Neural cell (in vitro differentiated cells): Measurements from ENCODE around the gene C4B. TPM values are rescaled to one million over a fixed set of nuclear protein-coding genes. Genes with fewer than 3 reads are reported as not detected.

ENCODE experiments used
- H2AFZ ChIP-seq: fragments of 200-600, 300-800 bp; sonication (generic), shearing (Covaris generic); 2 replicates; pipeline ENCODE4 v1.6.0; 2014; ENCODE audit warnings: low read depth, mild to moderate bottlenecking, antibody characterized with exemption, low read length, moderate library complexity
- H3F3A ChIP-seq: fragments of 200-600 bp; shearing (Covaris generic); 2 replicates; pipeline ENCODE4 v1.6.1; 2016; ENCODE audit warnings: mild to moderate bottlenecking, moderate library complexity, mixed read lengths, antibody characterized with exemption, low read length; ENCODE audit not compliant: insufficient read depth, poor library complexity, severe bottlenecking
- H3K27ac ChIP-seq: fragments of 200-600, 300-800 bp; sonication (generic), shearing (Covaris generic); 2 replicates; pipeline ENCODE4 v1.5.1; 2014; ENCODE audit warnings: mild to moderate bottlenecking, low read length, moderate library complexity
- H3K27me3 ChIP-seq: fragments of 300-800, 200-600 bp; sonication (generic), shearing (Covaris generic); 2 replicates; pipeline ENCODE4 v1.6.0; 2014; ENCODE audit warnings: mild to moderate bottlenecking, low read depth, low read length, moderate library complexity; ENCODE audit not compliant: insufficient read depth
- H3K36me3 ChIP-seq: fragments of 300-800, 200-600 bp; sonication (generic), shearing (Covaris generic); 2 replicates; pipeline ENCODE4 v1.5.1; 2014; ENCODE audit warnings: mild to moderate bottlenecking, antibody characterized with exemption, low read length, moderate library complexity; ENCODE audit not compliant: insufficient read depth
- H3K4me2 ChIP-seq: fragments of 300-800, 200-600 bp; sonication (generic), shearing (Covaris generic); 2 replicates; pipeline ENCODE4 v1.6.0; 2014; ENCODE audit warnings: mild to moderate bottlenecking, low read length
- H3K4me3 ChIP-seq: fragments of 300-800, 200-600 bp; sonication (generic), shearing (Covaris generic); 2 replicates; pipeline ENCODE4 v1.5.1; 2014; ENCODE audit warnings: mild to moderate bottlenecking, low read length, moderate library complexity
- H3K79me2 ChIP-seq: fragments of 200-600 bp; shearing (Covaris generic); replicated peaks from 2 replicates; pipeline ENCODE4 v1.6.0; 2014; ENCODE audit warnings: mild to moderate bottlenecking, low read length, moderate library complexity; ENCODE audit not compliant: insufficient read depth
- H3K9ac ChIP-seq: fragments of 300-800, 200-600 bp; sonication (generic), shearing (Covaris generic); 2 replicates; pipeline ENCODE4 v1.6.1; 2016; ENCODE audit warnings: mild to moderate bottlenecking, low read length, mixed read lengths
- H3K9me2 ChIP-seq: fragments of 200-600 bp; shearing (Covaris generic); 2 replicates; pipeline ENCODE4 v1.6.1; 2016; ENCODE audit warnings: mild to moderate bottlenecking, low read length, mixed read lengths; ENCODE audit not compliant: insufficient read depth
- H3K9me3 ChIP-seq: fragments of 200-600, 300-800 bp; sonication (generic), shearing (Covaris generic); 2 replicates; pipeline ENCODE4 v1.6.1; 2016; ENCODE audit warnings: mild to moderate bottlenecking, mixed run types, low read length, moderate library complexity, mixed read lengths
- H4K20me1 ChIP-seq: fragments of 200-600 bp; shearing (Covaris generic); 2 replicates; pipeline ENCODE4 v1.6.1; 2016; ENCODE audit warnings: mild to moderate bottlenecking, mixed run types; ENCODE audit not compliant: insufficient read depth
- EP300 ChIP-seq: fragments of 450-650 bp; conservative IDR thresholded peaks from 2 replicates; pipeline ENCODE4 v1.6.1; 2014; ENCODE audit warnings: antibody characterized with exemption, mild to moderate bottlenecking, moderate library complexity; ENCODE audit not compliant: poor library complexity, severe bottlenecking
- EZH2 ChIP-seq: fragments of 200-600, 300-800 bp; shearing (Covaris generic), sonication (generic); IDR thresholded peaks from 2 replicates; pipeline ENCODE4 v1.6.1; 2014; ENCODE audit warnings: antibody characterized with exemption, low read length, borderline replicate concordance, mild to moderate bottlenecking; ENCODE audit not compliant: insufficient read depth, poor library complexity, severe bottlenecking
- MXI1 ChIP-seq: fragments of 450-650 bp; conservative IDR thresholded peaks from 2 replicates; pipeline ENCODE4 v1.6.1; 2014; ENCODE audit warnings: antibody characterized with exemption, mild to moderate bottlenecking; ENCODE audit not compliant: poor library complexity, severe bottlenecking
- POLR2AphosphoS5 ChIP-seq: IDR thresholded peaks from 2 replicates; pipeline ENCODE4 v1.6.1; 2012
- RAD21 ChIP-seq: fragments of 450-650 bp; conservative IDR thresholded peaks from 2 replicates; pipeline ENCODE4 v1.6.1; 2014; ENCODE audit warnings: antibody characterized with exemption, mild to moderate bottlenecking, moderate library complexity
- REST ChIP-seq: IDR thresholded peaks from 2 replicates; pipeline ENCODE4 v1.6.1; 2012; ENCODE audit warnings: borderline replicate concordance
- SMC3 ChIP-seq: fragments of 450-650 bp; conservative IDR thresholded peaks from 2 replicates; pipeline ENCODE4 v1.6.1; 2014; ENCODE audit warnings: antibody characterized with exemption, mild to moderate bottlenecking, moderate library complexity; ENCODE audit not compliant: poor library complexity
- TAF1 ChIP-seq: IDR thresholded peaks from 2 replicates; pipeline ENCODE4 v1.6.1; 2012; ENCODE audit warnings: low read depth
- polyA plus RNA-seq: library from polyadenylated mRNA; depleted of rRNA; stranded (reverse); fragments of >200 nt; gene quantifications from 2 replicates; pipeline ENCODE4 v1.2.3, GENCODE V29; 2014
- TF ChIP-seq, protein P1 (sequence below): fragments of 450-650 bp; IDR thresholded peaks from 2 replicates; pipeline ENCODE4 v1.5.1; 2014; ENCODE audit warnings: antibody characterized with exemption, mild to moderate bottlenecking, moderate library complexity; ENCODE audit not compliant: poor library complexity, severe bottlenecking

C4B gene
- polyA plus RNA-seq, 1 donor from 2014 or later = 4.6 TPM

DNA sequence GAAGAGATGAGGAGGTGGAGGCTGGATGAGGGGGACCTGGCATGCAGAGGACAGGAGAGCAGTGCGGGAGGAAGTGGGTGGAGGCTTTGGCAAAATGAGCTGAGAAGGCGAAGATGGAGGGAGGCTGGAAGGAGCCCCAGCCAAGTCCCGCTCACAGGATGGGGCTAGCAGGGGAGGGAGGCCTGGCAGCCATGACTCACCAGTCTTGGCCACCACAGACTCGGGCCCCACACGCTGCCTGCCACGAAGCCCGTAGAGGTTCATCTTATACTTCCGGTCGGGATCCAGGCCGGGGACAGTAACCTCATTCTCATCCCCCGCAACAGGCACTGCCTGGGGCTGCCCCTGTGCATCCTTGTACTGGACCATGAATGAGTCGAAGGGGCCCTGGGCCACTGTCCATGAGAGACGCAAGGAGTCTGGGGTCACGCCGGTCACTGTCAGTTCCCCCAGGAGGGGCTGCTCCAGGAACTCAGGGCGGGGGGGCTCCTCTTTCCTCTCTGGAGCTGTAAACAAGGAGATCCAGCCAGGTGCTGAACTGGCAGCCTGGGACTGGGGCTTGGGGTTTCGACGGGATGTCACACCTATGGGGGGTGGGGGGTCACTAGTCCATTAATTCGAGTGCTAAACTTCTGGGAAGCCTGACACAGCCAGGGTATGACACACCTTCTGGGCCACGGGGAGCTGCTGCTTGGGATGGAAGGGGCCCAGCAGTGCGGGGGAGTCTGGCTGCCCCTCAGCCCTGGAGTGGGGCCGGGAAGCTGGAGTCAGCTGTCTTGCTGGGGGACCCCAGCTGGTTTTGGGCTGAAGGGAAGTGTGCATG is 66.8 kb downstream of the C4B start:
- no peaks in the 10 kb centered on the region for H3K79me2 ChIP-seq
- no peaks in the 10 kb centered on the region for H3K36me3 ChIP-seq
- H2AFZ ChIP-seq = no peak overlapping the region
- no peaks in the 10 kb centered on the region for H3K27me3 ChIP-seq
- H3K9me2 ChIP-seq = no peaks in the 10 kb centered on the region
- no peaks in the 10 kb centered on the region for H3F3A ChIP-seq
- no peaks in the 10 kb centered on the region for H3K9me3 ChIP-seq
- H4K20me1 ChIP-seq = no peaks in the 10 kb centered on the region
- H3K27ac ChIP-seq = no peak overlapping the region
- TF ChIP-seq POLR2AphosphoS5 (no peak), TAF1 (no peak), RAD21 (no peak), SMC3 (no peak), EZH2 (no peak), EP300 (no peak), MXI1 (no peak), REST (no peak)
- TF ChIP-seq, protein P1, sequence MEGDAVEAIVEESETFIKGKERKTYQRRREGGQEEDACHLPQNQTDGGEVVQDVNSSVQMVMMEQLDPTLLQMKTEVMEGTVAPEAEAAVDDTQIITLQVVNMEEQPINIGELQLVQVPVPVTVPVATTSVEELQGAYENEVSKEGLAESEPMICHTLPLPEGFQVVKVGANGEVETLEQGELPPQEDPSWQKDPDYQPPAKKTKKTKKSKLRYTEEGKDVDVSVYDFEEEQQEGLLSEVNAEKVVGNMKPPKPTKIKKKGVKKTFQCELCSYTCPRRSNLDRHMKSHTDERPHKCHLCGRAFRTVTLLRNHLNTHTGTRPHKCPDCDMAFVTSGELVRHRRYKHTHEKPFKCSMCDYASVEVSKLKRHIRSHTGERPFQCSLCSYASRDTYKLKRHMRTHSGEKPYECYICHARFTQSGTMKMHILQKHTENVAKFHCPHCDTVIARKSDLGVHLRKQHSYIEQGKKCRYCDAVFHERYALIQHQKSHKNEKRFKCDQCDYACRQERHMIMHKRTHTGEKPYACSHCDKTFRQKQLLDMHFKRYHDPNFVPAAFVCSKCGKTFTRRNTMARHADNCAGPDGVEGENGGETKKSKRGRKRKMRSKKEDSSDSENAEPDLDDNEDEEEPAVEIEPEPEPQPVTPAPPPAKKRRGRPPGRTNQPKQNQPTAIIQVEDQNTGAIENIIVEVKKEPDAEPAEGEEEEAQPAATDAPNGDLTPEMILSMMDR = no peak
- no peak overlapping the region for H3K9ac ChIP-seq
- H3K4me2 ChIP-seq = no peak overlapping the region
- no peak overlapping the region for H3K4me3 ChIP-seq

GRCh38 chr6:32082478-32082877 is 67.9 kb downstream of the C4B start:
- Histone ChIP-seq H3K79me2 (no peaks in the 10 kb centered on the region), H3F3A (no peaks in the 10 kb centered on the region), H3K36me3 (no peaks in the 10 kb centered on the region), H3K4me3 (no peak overlapping the region), H4K20me1 (no peaks in the 10 kb centered on the region), H2AFZ (no peak overlapping the region), H3K27ac (no peak overlapping the region), H3K9ac (no peak overlapping the region), H3K4me2 (no peak overlapping the region), H3K9me3 (no peaks in the 10 kb centered on the region), H3K9me2 (no peaks in the 10 kb centered on the region), H3K27me3 (no peaks in the 10 kb centered on the region)
- TF ChIP-seq POLR2AphosphoS5 (no peak), EZH2 (no peak), SMC3 (no peak), TAF1 (no peak), REST (no peak), MXI1 (no peak), RAD21 (no peak), EP300 (no peak)
- TF ChIP-seq, protein P1 = no peak
